ENCODE data around the gene KCNK5.

Gene KCNK5

GRCh38 chr6:39260953-39261352 is 31.7 kb upstream of the KCNK5 start:
- H3K4me3 ChIP-seq (replicated peaks; ENCODE audit: low read depth, low read length), result no peak overlapping the region
- no peak for TF ChIP-seq CTCF (IDR thresholded peaks at IDR 0.05; ENCODE audit: low read depth, low read length, missing control alignments)
- DNase-seq (ENCODE audit: extremely low read depth, low read depth), result no peak

- H3K4me3 ChIP-seq (replicated peaks; ENCODE audit: low read depth, low read length), result no peak overlapping the region
- no peak for TF ChIP-seq CTCF (IDR thresholded peaks at IDR 0.05; ENCODE audit: low read depth, low read length, missing control alignments)
- DNase-seq (ENCODE audit: extremely low read depth, low read depth), result no peak
Measured at GRCh38 chr6:39260456-39260855, 31.2 kb upstream of the KCNK5 start.

- DNase-seq (ENCODE audit: extremely low read depth, low read depth), result no peak
- TF ChIP-seq CTCF (IDR thresholded peaks at IDR 0.05; ENCODE audit: low read depth, low read length, missing control alignments), result no peak
- H3K4me3 ChIP-seq (replicated peaks; ENCODE audit: low read depth, low read length), result no peak overlapping the region
Measured at GRCh38 chr6:39256294-39256940, 27.1 kb upstream of the KCNK5 start.

- H3K4me3 ChIP-seq (replicated peaks; ENCODE audit: low read depth, low read length), result no peak overlapping the region
- no peak for TF ChIP-seq CTCF (IDR thresholded peaks at IDR 0.05; ENCODE audit: low read depth, low read length, missing control alignments)
- DNase-seq (ENCODE audit: extremely low read depth, low read depth), result no peak
Measured at GRCh38 chr6:39254999-39255535, 25.8 kb upstream of the KCNK5 start.

GRCh38 chr6:39251406-39251805 is 22.1 kb upstream of the KCNK5 start:
- no peak for TF ChIP-seq CTCF (IDR thresholded peaks at IDR 0.05; ENCODE audit: low read depth, low read length, missing control alignments)
- no peak overlapping the region for H3K4me3 ChIP-seq (replicated peaks; ENCODE audit: low read depth, low read length)
- no peak for DNase-seq (ENCODE audit: extremely low read depth, low read depth)

GRCh38 chr6:39250507-39250906 is 21.2 kb upstream of the KCNK5 start:
- H3K4me3 ChIP-seq (replicated peaks; ENCODE audit: low read depth, low read length), result no peak overlapping the region
- DNase-seq (ENCODE audit: extremely low read depth, low read depth), result no peak
- TF ChIP-seq CTCF (IDR thresholded peaks at IDR 0.05; ENCODE audit: low read depth, low read length, missing control alignments), result no peak

GRCh38 chr6:39249278-39249677 is 20.0 kb upstream of the KCNK5 start:
- H3K4me3 ChIP-seq (replicated peaks; ENCODE audit: low read depth, low read length), result no peak overlapping the region
- TF ChIP-seq CTCF (IDR thresholded peaks at IDR 0.05; ENCODE audit: low read depth, low read length, missing control alignments), result no peak
- no peak for DNase-seq (ENCODE audit: extremely low read depth, low read depth)
